ENCODE measurements around the gene GPC5.

The GPC5 gene

DNA sequence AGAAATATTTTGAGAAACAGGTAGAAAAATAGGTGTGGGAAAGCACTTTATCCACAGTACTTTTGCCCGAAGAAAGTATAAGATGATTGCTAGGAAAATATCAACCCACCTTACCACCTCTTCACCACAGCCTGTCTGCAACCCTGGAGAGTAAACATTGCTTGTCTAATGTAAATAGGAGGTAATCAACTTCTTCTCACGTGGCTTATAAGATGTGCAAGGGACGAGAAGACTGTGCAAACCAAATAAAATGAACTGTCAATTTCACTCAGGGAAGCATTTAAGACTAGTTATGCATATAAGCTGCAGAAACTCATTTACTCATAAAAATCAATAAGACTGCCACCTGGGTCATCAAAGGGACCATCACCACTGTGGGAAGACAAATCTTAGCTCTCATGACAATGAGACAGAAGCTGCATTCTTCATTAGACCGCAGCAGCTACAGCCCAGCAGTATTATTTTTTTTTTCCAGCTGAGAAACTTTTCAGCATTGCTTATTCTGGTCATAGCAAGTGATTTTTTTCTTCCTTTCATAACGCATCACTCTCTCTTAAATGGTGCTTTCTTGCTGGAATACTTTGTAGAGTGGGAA is 1020.5 kb downstream of the GPC5 start:
- TF ChIP-seq, protein P1, sequence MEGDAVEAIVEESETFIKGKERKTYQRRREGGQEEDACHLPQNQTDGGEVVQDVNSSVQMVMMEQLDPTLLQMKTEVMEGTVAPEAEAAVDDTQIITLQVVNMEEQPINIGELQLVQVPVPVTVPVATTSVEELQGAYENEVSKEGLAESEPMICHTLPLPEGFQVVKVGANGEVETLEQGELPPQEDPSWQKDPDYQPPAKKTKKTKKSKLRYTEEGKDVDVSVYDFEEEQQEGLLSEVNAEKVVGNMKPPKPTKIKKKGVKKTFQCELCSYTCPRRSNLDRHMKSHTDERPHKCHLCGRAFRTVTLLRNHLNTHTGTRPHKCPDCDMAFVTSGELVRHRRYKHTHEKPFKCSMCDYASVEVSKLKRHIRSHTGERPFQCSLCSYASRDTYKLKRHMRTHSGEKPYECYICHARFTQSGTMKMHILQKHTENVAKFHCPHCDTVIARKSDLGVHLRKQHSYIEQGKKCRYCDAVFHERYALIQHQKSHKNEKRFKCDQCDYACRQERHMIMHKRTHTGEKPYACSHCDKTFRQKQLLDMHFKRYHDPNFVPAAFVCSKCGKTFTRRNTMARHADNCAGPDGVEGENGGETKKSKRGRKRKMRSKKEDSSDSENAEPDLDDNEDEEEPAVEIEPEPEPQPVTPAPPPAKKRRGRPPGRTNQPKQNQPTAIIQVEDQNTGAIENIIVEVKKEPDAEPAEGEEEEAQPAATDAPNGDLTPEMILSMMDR (IDR thresholded peaks at IDR 0.05; ENCODE audit: insufficient read depth, low read length, poor library complexity, severe bottlenecking): no peak
- no peaks in the 10 kb centered on the region for H3K36me3 ChIP-seq (ENCODE audit: control insufficient read depth, insufficient read depth, low read length)
- no peaks in the 10 kb centered on the region for H3K27me3 ChIP-seq (replicated peaks; ENCODE audit: control insufficient read depth, insufficient read depth, low read length)
- no peak overlapping the region for H3K4me3 ChIP-seq (replicated peaks; ENCODE audit: low read depth, low read length)
- no peak for DNase-seq (ENCODE audit: extremely low read depth, insufficient read length)

DNA sequence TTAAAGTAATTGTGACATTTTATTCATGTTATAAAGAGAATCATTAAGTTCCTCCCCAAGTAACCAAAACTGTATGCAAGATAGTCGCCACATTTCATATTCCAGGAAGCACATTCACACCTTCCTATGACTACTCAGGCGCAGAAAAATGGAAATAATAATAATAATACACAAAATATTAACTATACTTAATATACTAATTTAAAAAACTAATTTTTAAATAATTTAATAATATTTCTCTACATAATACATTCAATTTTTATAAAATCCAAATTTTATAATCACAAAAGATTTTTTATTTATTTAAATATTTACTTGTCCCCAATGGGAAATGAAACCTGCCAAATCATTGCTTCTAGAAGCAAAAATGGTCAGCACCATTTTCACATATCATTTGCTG is 1030.8 kb downstream of the GPC5 start:
- no peak for DNase-seq (ENCODE audit: extremely low read depth, insufficient read length)
- H3K4me3 ChIP-seq (replicated peaks; ENCODE audit: low read depth, low read length): no peak overlapping the region
- TF ChIP-seq, protein P1 (IDR thresholded peaks at IDR 0.05; ENCODE audit: insufficient read depth, low read length, poor library complexity, severe bottlenecking): no peak
- no peaks in the 10 kb centered on the region for H3K36me3 ChIP-seq (ENCODE audit: control insufficient read depth, insufficient read depth, low read length)
- H3K27me3 ChIP-seq (replicated peaks; ENCODE audit: control insufficient read depth, insufficient read depth, low read length): no peaks in the 10 kb centered on the region

DNA sequence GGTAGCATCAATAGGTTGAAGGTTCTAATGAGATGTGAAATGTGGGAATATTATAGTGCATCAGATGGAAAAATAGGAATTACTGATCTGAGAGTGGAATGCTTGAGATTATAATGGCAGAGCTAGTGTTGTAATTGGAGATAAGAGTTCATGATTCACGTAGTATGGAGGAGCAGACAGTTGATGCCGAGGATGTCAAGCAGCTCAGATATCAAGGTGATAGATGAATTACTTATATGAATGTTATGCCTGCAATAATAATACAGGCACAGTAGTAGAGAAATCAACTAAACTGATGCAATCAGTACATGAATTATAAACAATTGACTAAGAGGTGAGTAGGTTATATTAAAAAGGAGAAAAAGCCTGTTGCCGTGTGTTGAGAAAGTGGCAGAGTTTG is 1035.0 kb downstream of the GPC5 start:
- TF ChIP-seq, protein P1 (IDR thresholded peaks at IDR 0.05; ENCODE audit: insufficient read depth, low read length, poor library complexity, severe bottlenecking): no peak
- Histone ChIP-seq H3K36me3 (ENCODE audit: control insufficient read depth, insufficient read depth, low read length) (no peaks in the 10 kb centered on the region), H3K4me3 (replicated peaks; ENCODE audit: low read depth, low read length) (no peak overlapping the region), H3K27me3 (replicated peaks; ENCODE audit: control insufficient read depth, insufficient read depth, low read length) (no peaks in the 10 kb centered on the region)
- DNase-seq (ENCODE audit: extremely low read depth, insufficient read length): no peak

DNA sequence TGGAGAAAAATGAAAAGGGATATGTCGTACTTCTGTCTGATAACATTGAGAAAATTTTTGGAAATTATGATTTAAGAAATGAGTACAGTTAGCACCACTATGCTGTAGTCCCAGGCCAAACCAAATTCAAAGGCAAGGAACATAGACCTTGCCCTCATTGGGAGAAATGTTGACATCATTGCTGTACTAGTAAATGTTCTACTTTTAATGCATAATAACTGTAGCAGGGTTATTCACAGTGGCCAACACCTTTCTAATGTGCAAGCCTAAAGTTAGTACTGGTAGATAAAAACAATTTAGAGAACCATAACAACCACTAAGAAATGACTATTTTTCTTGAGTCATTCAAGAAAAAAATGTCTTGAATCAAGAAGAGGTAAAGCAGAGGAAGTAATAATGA is 1035.5 kb downstream of the GPC5 start:
- Histone ChIP-seq H3K4me3 (replicated peaks; ENCODE audit: low read depth, low read length) (no peak overlapping the region), H3K36me3 (ENCODE audit: control insufficient read depth, insufficient read depth, low read length) (no peaks in the 10 kb centered on the region), H3K27me3 (replicated peaks; ENCODE audit: control insufficient read depth, insufficient read depth, low read length) (no peaks in the 10 kb centered on the region)
- DNase-seq (ENCODE audit: extremely low read depth, insufficient read length): no peak
- TF ChIP-seq, protein P1 (IDR thresholded peaks at IDR 0.05; ENCODE audit: insufficient read depth, low read length, poor library complexity, severe bottlenecking): no peak

DNA sequence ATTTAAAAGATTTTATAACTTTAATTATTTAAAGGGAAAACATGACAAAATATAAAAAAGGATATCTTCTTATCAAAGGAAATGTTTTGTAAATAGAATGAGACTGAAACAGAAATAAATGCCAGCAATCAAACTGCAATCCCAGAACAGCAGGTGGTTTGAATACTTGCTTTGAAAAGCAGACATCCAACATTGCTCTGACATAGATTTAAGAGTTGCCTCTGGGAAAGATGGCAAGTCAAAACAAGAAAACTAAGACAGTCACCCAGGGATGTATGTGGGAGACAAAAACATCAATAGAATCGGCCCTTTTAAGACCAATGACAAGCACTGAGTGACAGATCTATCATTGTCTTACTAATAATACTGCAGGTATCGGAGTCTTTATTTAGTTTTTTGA is 1038.5 kb downstream of the GPC5 start:
- H3K27me3 ChIP-seq (replicated peaks; ENCODE audit: control insufficient read depth, insufficient read depth, low read length): no peaks in the 10 kb centered on the region
- TF ChIP-seq, protein P1 (IDR thresholded peaks at IDR 0.05; ENCODE audit: insufficient read depth, low read length, poor library complexity, severe bottlenecking): no peak
- no peak overlapping the region for H3K4me3 ChIP-seq (replicated peaks; ENCODE audit: low read depth, low read length)
- no peak for DNase-seq (ENCODE audit: extremely low read depth, insufficient read length)
- no peaks in the 10 kb centered on the region for H3K36me3 ChIP-seq (ENCODE audit: control insufficient read depth, insufficient read depth, low read length)

DNA sequence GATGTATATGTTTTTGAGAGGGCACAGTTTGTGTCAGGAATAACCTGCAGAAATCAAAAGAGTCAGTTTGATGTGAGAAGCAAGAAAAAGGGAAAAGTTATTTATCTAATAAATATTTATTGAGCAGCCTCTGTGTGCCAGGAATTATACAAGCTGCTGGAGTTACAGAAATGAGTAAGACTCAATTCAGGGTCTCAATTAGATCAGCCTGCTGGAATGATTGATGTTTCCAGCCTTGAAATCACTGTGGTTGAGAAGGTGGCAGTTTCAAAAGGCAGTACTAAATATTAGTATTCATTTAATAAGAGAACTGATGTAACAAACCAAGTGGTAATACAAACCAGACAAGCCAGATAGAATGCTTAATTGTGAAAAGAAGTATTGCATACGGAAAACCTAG is 1045.8 kb downstream of the GPC5 start:
- TF ChIP-seq, protein P1 (IDR thresholded peaks at IDR 0.05; ENCODE audit: insufficient read depth, low read length, poor library complexity, severe bottlenecking): no peak
- DNase-seq (ENCODE audit: extremely low read depth, insufficient read length): no peak
- H3K4me3 ChIP-seq (replicated peaks; ENCODE audit: low read depth, low read length): no peak overlapping the region
- H3K36me3 ChIP-seq (ENCODE audit: control insufficient read depth, insufficient read depth, low read length): no peaks in the 10 kb centered on the region
- no peaks in the 10 kb centered on the region for H3K27me3 ChIP-seq (replicated peaks; ENCODE audit: control insufficient read depth, insufficient read depth, low read length)

Data from GM06990 (cell line).